HCT116 (cell line): ENCODE data around the gene CDK8. TPM values are rescaled to one million over a fixed set of nuclear protein-coding genes. Genes with fewer than 3 reads are reported as not detected.

Experiments used
- ATAC-seq: fragments of 200-7000 bp; cut with Tn5 transposase; 2 replicates; pipeline ENCODE4 v1.9.1; 2020; ENCODE audit warnings: mild to moderate bottlenecking, moderate library complexity
- BruUV-seq: library from RNA; stranded (reverse); fragments of 400-500 nt; replicated peaks from 2 replicates; lab custom pipeline; 2021; lab: Mats Ljungman, UMichigan
- CTCF ChIA-PET: fragments of 300-600 bp; sonication (Branson Sonifier 250); formaldehyde crosslinking; loops from one replicate; lab custom pipeline; 2021; ENCODE audit warnings: antibody characterized with exemption; lab: Charles Lee
- POLR2A ChIA-PET: fragments of 300-600, 350-600 bp; sonication (Branson Sonifier 250); formaldehyde crosslinking; loops from one replicate; lab custom pipeline; 2021; ENCODE audit warnings: antibody characterized with exemption; lab: Charles Lee
- RAD21 ChIA-PET, 2 experiments: fragments of 300-600 bp; sonication (Branson Sonifier 250); formaldehyde crosslinking; loops; one replicate each; lab custom pipeline; 2023; ENCODE audit warnings: low total read pairs in 2 of 2; ENCODE audit not compliant: uncharacterized antibody in 2 of 2, unreplicated experiment in 2 of 2, low non-redundant PET in 1 of 2; lab: Charles Lee
- DNase-seq: peaks from one replicate; pipeline ENCODE4 v3.0.0-alpha.2; 2010; ENCODE audit warnings: low read depth, low spot score
- H2AFZ ChIP-seq: fragments of 200-600 bp; shearing (Covaris generic), sonication (generic); 2 replicates; pipeline ENCODE4 v1.6.1; 2017; ENCODE audit warnings: low read depth, mixed run types, mixed read lengths, antibody characterized with exemption, low read length; ENCODE audit not compliant: poor library complexity, severe bottlenecking
- H3K27ac ChIP-seq: 2 replicates; pipeline ENCODE4 v1.5.1; 2012; ENCODE audit warnings: low read depth, low read length
- H3K27me3 ChIP-seq: fragments of 200-600 bp; sonication (generic); 2 replicates; pipeline ENCODE4 v1.6.1; 2016; ENCODE audit warnings: mixed run types, low read length, mixed read lengths; ENCODE audit not compliant: insufficient read depth
- H3K36me3 ChIP-seq, 2 experiments: fragments of 200-500 bp in 1 of 2; fragments of 200-600 bp in 1 of 2; sonication (Bioruptor generic) in 1 of 2; sonication (generic) in 1 of 2; 2 replicates each; pipeline versions ENCODE4 v1.5.1 to v1.6.1; 2014 to 2016; ENCODE audit warnings: low read length in 2 of 2, inconsistent platforms in 1 of 2, mixed read lengths in 1 of 2, mixed run types in 1 of 2; ENCODE audit not compliant: insufficient read depth in 2 of 2, control insufficient read depth in 1 of 2
- H3K4me1 ChIP-seq, 2 experiments: fragments of 200-600 bp in 1 of 2; sonication (generic) in 1 of 2; 2 replicates each; pipeline versions ENCODE4 v1.5.1 to v1.6.1; 2012 to 2017; ENCODE audit warnings: low read length in 2 of 2, inconsistent platforms in 1 of 2, mild to moderate bottlenecking in 1 of 2, mixed read lengths in 1 of 2, mixed run types in 1 of 2, moderate library complexity in 1 of 2; ENCODE audit not compliant: insufficient read depth in 2 of 2, control insufficient read depth in 1 of 2
- H3K4me2 ChIP-seq: fragments of 200-600 bp; sonication (generic); 2 replicates; pipeline ENCODE4 v1.6.1; 2017; ENCODE audit warnings: mixed run types, low read length, mixed read lengths
- H3K4me3 ChIP-seq, 2 experiments: fragments of 200-600 bp in 1 of 2; sonication (generic) in 1 of 2; replicated peaks in 1 of 2; 2 replicates each; pipeline ENCODE4 v1.5.1; 2011 to 2016; ENCODE audit warnings: low read length in 2 of 2, control low read depth in 1 of 2, low read depth in 1 of 2, mild to moderate bottlenecking in 1 of 2, mixed read lengths in 1 of 2, mixed run types in 1 of 2
- H3K79me2 ChIP-seq: fragments of 200-600 bp; sonication (generic); 2 replicates; pipeline ENCODE4 v1.6.1; 2017; ENCODE audit warnings: mild to moderate bottlenecking, mixed run types, low read length, moderate library complexity, mixed read lengths; ENCODE audit not compliant: insufficient read depth
- H3K9ac ChIP-seq: fragments of 200-600 bp; sonication (generic); 2 replicates; pipeline ENCODE4 v1.6.1; 2016; ENCODE audit warnings: low read length, mixed read lengths
- H3K9me2 ChIP-seq: fragments of 200-600 bp; sonication (generic), shearing (Covaris generic); 2 replicates; pipeline ENCODE4 v1.6.1; 2017; ENCODE audit warnings: mixed run types, mild to moderate bottlenecking, moderate library complexity; ENCODE audit not compliant: insufficient read depth
- H3K9me3 ChIP-seq, 2 experiments: fragments of 200-500 bp in 1 of 2; fragments of 200-600 bp in 1 of 2; sonication (Bioruptor generic) in 1 of 2; sonication (generic) in 1 of 2; 2 replicates each; pipeline ENCODE4 v1.6.1; 2014 to 2017; ENCODE audit warnings: low read length in 2 of 2, mixed read lengths in 2 of 2, inconsistent platforms in 1 of 2, low read depth in 1 of 2, mild to moderate bottlenecking in 1 of 2, mixed run types in 1 of 2, moderate library complexity in 1 of 2; ENCODE audit not compliant: control insufficient read depth in 1 of 2, insufficient read depth in 1 of 2
- H4K20me1 ChIP-seq: fragments of 200-600 bp; sonication (generic), shearing (Covaris generic); 2 replicates; pipeline ENCODE4 v1.6.1; 2017; ENCODE audit warnings: mixed run types, mild to moderate bottlenecking, moderate library complexity; ENCODE audit not compliant: insufficient read depth
- ATF3 ChIP-seq: IDR thresholded peaks from 2 replicates; pipeline ENCODE4 v1.6.1; 2012
- CEBPB ChIP-seq: IDR thresholded peaks from 2 replicates; pipeline ENCODE4 v1.6.1; 2012; ENCODE audit warnings: low read depth
- EGR1 ChIP-seq: IDR thresholded peaks from 2 replicates; pipeline ENCODE4 v1.6.1; 2012; ENCODE audit warnings: low read depth
- ELF1 ChIP-seq: IDR thresholded peaks from 2 replicates; pipeline ENCODE4 v1.6.1; 2012; ENCODE audit warnings: low read depth, borderline replicate concordance
- EZH2 ChIP-seq: fragments of 200-600 bp; sonication (generic); IDR thresholded peaks from 2 replicates; pipeline ENCODE4 v1.6.1; 2017; ENCODE audit warnings: antibody characterized with exemption, mixed run types
- FOSL1 ChIP-seq: IDR thresholded peaks from 2 replicates; pipeline ENCODE4 v1.6.1; 2012; ENCODE audit warnings: low read depth
- JUND ChIP-seq: IDR thresholded peaks from 2 replicates; pipeline ENCODE4 v1.6.1; 2012
- MAX ChIP-seq: IDR thresholded peaks from 2 replicates; pipeline ENCODE4 v1.6.1; 2012
- REST ChIP-seq: IDR thresholded peaks from 2 replicates; pipeline ENCODE4 v1.6.1; 2012; ENCODE audit warnings: low read depth
- SIN3A ChIP-seq: IDR thresholded peaks from 2 replicates; pipeline ENCODE4 v1.6.1; 2012; ENCODE audit warnings: low read depth
- SRF ChIP-seq: IDR thresholded peaks from 2 replicates; pipeline ENCODE4 v1.6.1; 2012; ENCODE audit warnings: low read depth
- YY1 ChIP-seq: IDR thresholded peaks from 2 replicates; pipeline ENCODE4 v1.6.1; 2011; ENCODE audit warnings: low read length, low read depth, moderate library complexity, mild to moderate bottlenecking; ENCODE audit not compliant: insufficient replicate concordance; ENCODE audit errors: extremely low read depth
- ZFX ChIP-seq: fragments of 450-650 bp; IDR thresholded peaks from 2 replicates; pipeline ENCODE4 v1.6.1; 2017
- ZNF274 ChIP-seq: fragments of 200-500 bp; sonication (Bioruptor generic); IDR thresholded peaks from 2 replicates; pipeline ENCODE4 v1.6.1; 2014; ENCODE audit warnings: mild to moderate bottlenecking, low read depth, low read length, inconsistent platforms
- intact Hi-C: fragments of 100-400 bp; cut with micrococcal nuclease; formaldehyde crosslinking; loops from 2 replicates; pipeline ENCODE4 v1.10.0; 2022
- total RNA-seq: library from RNA; stranded (reverse); gene quantifications from one replicate; pipeline ENCODE4 v1.2.1, GENCODE V29; 2021; ENCODE audit not compliant: unreplicated experiment

The CDK8 gene
- total RNA-seq, 1 experiment from 2014 or later, result 23.8 TPM

- no peaks in the 10 kb centered on the region for H3K9me3 ChIP-seq
- no peak overlapping the region for H3K4me3 ChIP-seq
- H2AFZ ChIP-seq, result no peak overlapping the region
- H3K9me2 ChIP-seq, result no peaks in the 10 kb centered on the region
- no peaks in the 10 kb centered on the region for H3K27me3 ChIP-seq
- ChIA-PET POLR2A (no interaction called here), CTCF (no interaction called here), RAD21 (no interaction called here)
- no peak for TF ChIP-seq SRF
- H3K36me3 ChIP-seq, result no peaks in the 10 kb centered on the region
- no peaks in the 10 kb centered on the region; the same call in 1 of the 2 replicates for H3K79me2 ChIP-seq
- ATAC-seq, result no peak
- H3K4me1 ChIP-seq, result no peaks in the 10 kb centered on the region
- H3K9ac ChIP-seq, result no peak overlapping the region
- H3K27ac ChIP-seq, result no peak overlapping the region
- no peak for DNase-seq
- BruUV-seq, result no TSS peak
- H3K4me2 ChIP-seq, result no peak overlapping the region
- H4K20me1 ChIP-seq, result no peaks in the 10 kb centered on the region
- intact Hi-C loops, result no loop called here
Measured at GRCh38 chr13:26342898-26343297, 89.0 kb downstream of the CDK8 start.

- no peaks in the 10 kb centered on the region for H3K36me3 ChIP-seq
- ATAC-seq, result no peak
- TF ChIP-seq ATF3 (no peak), ZFX (no peak), ZNF274 (no peak), FOSL1 (no peak), YY1 (no peak), EGR1 (no peak), EZH2 (no peak), SIN3A (no peak), REST (no peak), MAX (no peak), ELF1 (no peak), CEBPB (no peak), JUND (no peak)
- TF ChIP-seq, all 23 proteins: peak for 0
- H3K79me2 ChIP-seq, result no peaks in the 10 kb centered on the region; the same call in 1 of the 2 replicates
- H3K4me1 ChIP-seq, result no peaks in the 10 kb centered on the region
- H2AFZ ChIP-seq, result no peak overlapping the region
- H3K4me2 ChIP-seq, result no peak overlapping the region
- ChIA-PET CTCF (no interaction called here), POLR2A (no interaction called here), RAD21 (no interaction called here)
- no peak overlapping the region for H3K4me3 ChIP-seq
- H3K9me3 ChIP-seq, result no peaks in the 10 kb centered on the region
- no peaks in the 10 kb centered on the region for H4K20me1 ChIP-seq
- H3K9me2 ChIP-seq, result no peaks in the 10 kb centered on the region
- BruUV-seq, result no TSS peak
- intact Hi-C loops, result no loop called here
- no peaks in the 10 kb centered on the region for H3K27me3 ChIP-seq
- no peak for DNase-seq
- no peak overlapping the region for H3K27ac ChIP-seq
- no peak overlapping the region for H3K9ac ChIP-seq
Measured at GRCh38 chr13:26343816-26344215, 89.9 kb downstream of the CDK8 start.
